Rectal smooth muscle tissue (tissue), 1 donor: ENCODE results near the gene DIP2B.
"Not testable (repeated sequence)": the region's sequence is repeated elsewhere in the genome, so short reads cannot be mapped to it uniquely, and the experiment has no call there.

Source experiments
- H3K27ac ChIP-seq: one replicate; pipeline ENCODE4 v1.7.0; 2013; ENCODE audit warnings: low read depth, low read length, inconsistent platforms
- H3K27me3 ChIP-seq: one replicate; pipeline ENCODE4 v1.7.0; 2013; ENCODE audit warnings: low read length; ENCODE audit not compliant: control insufficient read depth, insufficient read depth
- H3K36me3 ChIP-seq: one replicate; pipeline ENCODE4 v1.7.0; 2013; ENCODE audit warnings: low read length; ENCODE audit not compliant: control insufficient read depth, insufficient read depth
- H3K4me1 ChIP-seq: one replicate; pipeline ENCODE4 v1.7.0; 2013; ENCODE audit warnings: low read length; ENCODE audit not compliant: control insufficient read depth, insufficient read depth
- H3K4me3 ChIP-seq: one replicate; pipeline ENCODE4 v1.7.0; 2013; ENCODE audit warnings: low read length
- H3K9ac ChIP-seq: one replicate; pipeline ENCODE4 v1.7.0; 2013; ENCODE audit warnings: low read length

Gene DIP2B

GRCh38 chr12:50527359-50527726, 22.6 kb downstream of the DIP2B start:
- Histone ChIP-seq H3K36me3 (no peaks in the 10 kb centered on the region), H3K27me3 (no peaks in the 10 kb centered on the region), H3K27ac (no peak overlapping the region), H3K9ac (no peak overlapping the region), H3K4me1 (peaks cover 2% of the 10 kb centered on the region), H3K4me3 (no peak overlapping the region)

DNA sequence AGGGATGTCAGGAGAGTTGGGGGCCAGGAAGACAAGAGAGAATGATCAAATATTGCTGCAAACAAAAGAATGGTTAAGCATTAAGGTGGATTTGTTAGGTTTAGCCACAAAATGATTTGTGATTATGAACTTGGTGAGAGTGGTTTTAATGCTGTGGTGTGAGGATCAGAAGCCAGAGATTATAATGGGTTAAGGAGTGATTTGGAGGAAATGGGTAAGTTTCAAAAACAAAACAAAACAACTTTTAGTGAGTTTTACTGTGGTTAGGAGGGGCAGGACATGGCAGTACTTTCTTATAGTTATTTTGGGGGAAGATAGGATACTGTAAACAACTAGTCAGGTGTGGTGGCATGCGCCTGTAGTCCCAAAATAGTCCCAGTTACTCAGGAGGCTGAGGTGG, 24.0 kb downstream of the DIP2B start:
- Histone ChIP-seq H3K27me3 (no peaks in the 10 kb centered on the region), H3K36me3 (no peaks in the 10 kb centered on the region), H3K27ac (no peak overlapping the region), H3K4me1 (peaks cover 2% of the 10 kb centered on the region), H3K9ac (no peak overlapping the region), H3K4me3 (no peak overlapping the region)

DNA sequence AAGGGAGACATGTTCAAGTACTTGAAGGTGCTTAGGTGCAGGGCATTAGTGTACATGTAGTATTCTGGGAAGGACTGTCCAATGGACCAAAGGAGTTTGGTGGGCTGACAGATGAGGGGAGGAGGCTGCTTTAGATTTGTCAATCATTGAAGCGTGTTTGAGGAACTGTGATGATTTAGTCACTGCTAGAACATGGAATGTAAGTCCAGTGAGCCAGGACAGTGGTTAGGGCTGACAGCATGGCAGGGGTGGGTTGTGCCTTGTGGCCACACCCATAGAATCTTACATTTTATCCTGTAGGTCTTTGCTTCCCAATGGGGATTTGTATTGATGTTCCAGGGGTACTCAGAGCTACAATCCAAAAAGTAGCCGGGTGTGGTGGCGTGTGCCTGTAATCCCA, 24.6 kb downstream of the DIP2B start:
- peaks cover 2% of the 10 kb centered on the region for H3K4me1 ChIP-seq
- no peaks in the 10 kb centered on the region for H3K36me3 ChIP-seq
- H3K27me3 ChIP-seq: no peaks in the 10 kb centered on the region
- H3K27ac ChIP-seq: no peak overlapping the region
- no peak overlapping the region for H3K9ac ChIP-seq
- no peak overlapping the region for H3K4me3 ChIP-seq

- Histone ChIP-seq H3K27me3 (no peaks in the 10 kb centered on the region), H3K4me1 (peaks cover 2% of the 10 kb centered on the region), H3K27ac (no peak overlapping the region), H3K36me3 (no peaks in the 10 kb centered on the region), H3K9ac (no peak overlapping the region), H3K4me3 (no peak overlapping the region)
Observed at GRCh38 chr12:50530532-50530931, 25.7 kb downstream of the DIP2B start.

DNA sequence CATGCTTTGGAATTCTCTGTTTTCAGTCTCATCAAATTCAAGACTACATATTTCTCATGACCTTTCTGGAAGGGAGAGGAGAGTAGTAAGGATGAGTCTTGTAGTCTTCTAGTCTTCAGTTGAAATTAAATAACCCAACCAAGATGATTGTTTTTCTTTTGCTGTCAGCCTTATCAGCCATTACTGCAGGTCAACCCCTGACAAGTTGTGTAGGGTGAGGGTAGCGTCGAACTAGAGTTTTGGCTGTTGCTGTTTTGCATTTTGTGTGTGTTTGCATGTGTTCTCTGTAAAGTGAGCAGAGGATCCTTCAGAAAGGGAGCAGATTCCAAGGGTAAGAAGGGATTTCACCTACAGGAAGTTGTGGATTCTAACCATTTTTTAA, 28.4 kb downstream of the DIP2B start:
- H3K4me1 ChIP-seq: no peaks in the 10 kb centered on the region
- no peak overlapping the region for H3K27ac ChIP-seq
- H3K36me3 ChIP-seq: peaks cover 2% of the 10 kb centered on the region
- H3K9ac ChIP-seq: no peak overlapping the region
- no peaks in the 10 kb centered on the region for H3K27me3 ChIP-seq
- H3K4me3 ChIP-seq: no peak overlapping the region

DNA sequence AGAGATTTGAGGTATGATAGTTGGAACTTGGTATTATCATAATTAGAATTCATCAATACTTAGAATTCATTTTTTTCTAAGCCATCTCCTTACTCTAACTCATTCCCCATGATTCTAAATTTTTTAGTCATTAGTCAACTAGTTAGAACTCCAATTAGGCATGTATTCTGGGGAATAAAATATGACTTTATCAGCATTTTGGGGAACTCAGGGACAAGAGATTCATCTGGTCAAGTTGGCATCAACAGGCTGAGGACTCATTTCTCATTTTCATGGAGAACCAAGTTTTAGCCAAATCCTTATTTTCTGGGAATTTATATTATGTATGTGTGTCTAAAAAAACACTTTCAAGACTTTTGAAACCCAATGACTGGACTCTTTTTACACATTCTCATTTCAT, 29.2 kb downstream of the DIP2B start:
- no peak overlapping the region for H3K9ac ChIP-seq
- H3K4me1 ChIP-seq: no peaks in the 10 kb centered on the region
- no peak overlapping the region for H3K27ac ChIP-seq
- H3K27me3 ChIP-seq: no peaks in the 10 kb centered on the region
- H3K36me3 ChIP-seq: peaks cover 2% of the 10 kb centered on the region
- no peak overlapping the region for H3K4me3 ChIP-seq

GRCh38 chr12:50536831-50537537, 32.2 kb downstream of the DIP2B start:
- Histone ChIP-seq H3K9ac (no peak overlapping the region), H3K4me3 (no peak overlapping the region), H3K4me1 (no peaks in the 10 kb centered on the region), H3K36me3 (peaks cover 2% of the 10 kb centered on the region), H3K27me3 (no peaks in the 10 kb centered on the region), H3K27ac (no peak overlapping the region)

DNA sequence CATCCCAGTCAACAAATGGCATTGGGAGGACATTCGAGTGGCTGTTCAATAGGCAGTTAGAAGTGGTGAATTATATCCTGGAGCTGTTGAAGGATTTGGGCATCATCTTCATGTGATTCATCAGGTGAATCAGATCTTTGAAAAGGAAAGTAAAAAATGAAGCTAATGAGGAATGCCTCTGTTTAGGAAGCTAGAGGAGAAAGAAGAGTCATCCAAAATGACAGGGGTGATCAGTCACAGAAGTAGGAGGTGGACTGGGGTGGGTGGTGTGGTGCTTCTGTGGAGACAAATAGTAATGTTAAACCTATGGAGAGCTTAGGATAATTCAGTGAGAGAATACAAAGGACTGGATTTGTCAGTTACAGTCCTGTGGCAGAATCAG, 32.7 kb downstream of the DIP2B start:
- no peak overlapping the region for H3K4me3 ChIP-seq
- H3K27me3 ChIP-seq: no peaks in the 10 kb centered on the region
- peaks cover 2% of the 10 kb centered on the region for H3K4me1 ChIP-seq
- H3K27ac ChIP-seq: no peak overlapping the region
- peaks cover 2% of the 10 kb centered on the region for H3K36me3 ChIP-seq
- no peak overlapping the region for H3K9ac ChIP-seq

- Histone ChIP-seq H3K4me3 (no peak overlapping the region), H3K4me1 (peaks cover 2% of the 10 kb centered on the region), H3K27ac (no peak overlapping the region), H3K27me3 (no peaks in the 10 kb centered on the region), H3K9ac (no peak overlapping the region), H3K36me3 (peaks cover 2% of the 10 kb centered on the region)
Observed at GRCh38 chr12:50538182-50538581, 33.4 kb downstream of the DIP2B start.

DNA sequence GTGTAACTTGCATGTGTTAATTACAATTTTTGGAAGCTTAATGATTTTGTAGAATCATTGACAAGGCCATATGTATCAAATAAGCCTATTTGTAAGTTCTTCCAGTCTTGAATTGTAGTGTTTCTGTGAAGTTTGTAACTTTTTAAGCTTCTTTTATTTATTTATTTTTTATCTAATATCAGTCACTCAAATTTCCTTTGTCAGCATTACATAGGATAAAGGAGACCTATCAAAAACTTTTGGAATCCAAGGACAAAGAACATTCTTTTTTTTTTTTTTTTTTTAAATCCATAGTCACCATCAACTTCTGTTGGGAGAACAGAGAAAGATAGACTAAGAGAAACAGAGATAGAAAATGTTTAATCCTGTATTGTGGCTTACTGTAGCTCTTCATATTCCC, 36.4 kb downstream of the DIP2B start:
- Histone ChIP-seq H3K4me3 (no peak overlapping the region), H3K9ac (no peak overlapping the region), H3K4me1 (peaks cover 2% of the 10 kb centered on the region)

DNA sequence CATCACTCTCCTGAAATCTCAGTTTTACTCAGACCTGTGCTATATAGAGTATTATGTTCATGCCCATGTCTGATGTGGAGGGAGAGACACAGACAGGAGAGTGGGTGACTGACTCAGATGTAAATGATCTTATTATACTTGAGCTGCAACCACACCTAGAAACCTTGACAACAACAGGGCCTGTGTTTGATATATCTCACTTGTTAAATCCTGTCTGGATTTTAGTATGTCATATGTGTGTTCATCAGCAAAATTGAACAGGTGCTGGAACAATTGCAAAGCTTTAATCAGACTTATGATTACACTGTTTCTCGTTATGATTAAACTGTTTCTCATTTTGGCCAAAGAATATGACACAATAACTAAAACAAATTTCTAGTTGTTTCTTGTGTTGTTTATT, 37.7 kb downstream of the DIP2B start:
- Histone ChIP-seq H3K4me3 (no peak overlapping the region), H3K9ac (no peak overlapping the region), H3K36me3 (no peaks in the 10 kb centered on the region), H3K4me1 (peaks cover 2% of the 10 kb centered on the region), H3K27me3 (no peaks in the 10 kb centered on the region), H3K27ac (no peak overlapping the region)

More for the DNA sequence above, 36.4 kb downstream of the DIP2B start:
- no peaks in the 10 kb centered on the region for H3K27me3 ChIP-seq
- H3K27ac ChIP-seq: no peak overlapping the region
- H3K36me3 ChIP-seq: peaks cover under 1% of the 10 kb centered on the region

DNA sequence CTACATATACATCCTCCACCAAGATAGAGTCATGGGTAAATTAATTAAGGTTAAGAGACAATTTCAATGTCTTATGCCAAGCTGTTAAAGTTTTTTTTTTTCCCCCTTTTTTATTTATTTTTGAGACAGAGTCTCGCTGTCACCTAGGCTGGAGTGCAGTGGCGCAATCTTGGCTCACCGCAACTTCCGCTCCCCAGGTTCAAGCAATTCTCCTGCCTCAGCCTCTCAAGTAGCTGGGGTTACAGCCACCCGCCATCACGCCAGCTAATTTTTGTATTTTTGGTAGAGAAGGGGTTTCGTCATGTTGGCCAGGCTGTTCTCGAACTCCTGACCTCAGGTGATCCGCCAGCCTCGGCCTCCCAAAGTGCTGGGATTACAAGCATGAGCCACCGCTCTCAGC, 38.4 kb downstream of the DIP2B start:
- not testable (repeated sequence) for H3K36me3 ChIP-seq, H3K27ac ChIP-seq, H3K4me3 ChIP-seq, H3K27me3 ChIP-seq, H3K9ac ChIP-seq, H3K4me1 ChIP-seq

DNA sequence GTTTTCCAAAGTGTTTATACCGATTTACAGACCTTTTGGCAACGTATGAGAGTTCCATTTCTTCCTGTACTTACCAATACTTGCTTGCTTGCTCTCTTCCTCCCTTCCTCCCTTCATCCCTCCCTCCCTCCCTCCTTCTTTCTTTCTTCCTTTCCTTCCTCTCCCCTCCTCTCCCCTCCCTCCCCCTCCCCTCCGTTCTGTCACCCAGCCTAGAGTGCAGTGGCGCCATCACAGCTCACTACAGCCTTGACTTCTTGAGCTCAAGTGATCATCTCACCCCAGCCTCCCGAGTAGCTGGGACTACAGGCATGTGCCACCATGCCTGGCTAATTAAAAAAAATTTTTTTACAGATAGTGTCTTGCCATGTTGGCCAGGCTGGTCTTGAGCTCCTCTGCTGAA, 40.4 kb downstream of the DIP2B start:
- H3K4me3 ChIP-seq: no peak overlapping the region
- no peaks in the 10 kb centered on the region for H3K36me3 ChIP-seq
- no peak overlapping the region for H3K27ac ChIP-seq
- H3K4me1 ChIP-seq: peaks cover 2% of the 10 kb centered on the region
- no peaks in the 10 kb centered on the region for H3K27me3 ChIP-seq
- no peak overlapping the region for H3K9ac ChIP-seq
